ENCODE data around the gene CAPN9.
"Not testable (repeated sequence)": the region's sequence is repeated elsewhere in the genome, so short reads cannot be mapped to it uniquely, and the experiment has no call there.

Gene CAPN9

DNA sequence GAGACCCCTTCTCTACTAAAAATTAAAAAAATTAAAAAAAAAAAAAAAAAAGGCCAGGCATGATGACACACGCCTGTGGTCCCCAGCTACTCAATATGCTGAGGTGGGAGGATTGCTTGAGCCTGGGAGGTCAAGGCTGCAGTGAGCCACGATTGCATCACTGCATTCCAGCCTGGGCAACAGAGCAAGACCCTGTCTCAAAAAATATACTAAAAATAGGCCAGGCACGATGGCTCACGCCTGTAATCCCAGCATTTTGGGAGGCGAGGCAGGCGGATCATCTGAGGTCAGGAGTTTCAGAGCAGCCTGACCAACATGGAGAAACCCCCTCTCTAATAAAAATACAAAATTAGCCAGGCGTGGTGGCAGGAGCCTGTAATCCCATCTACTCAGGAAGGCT is 98.0 kb downstream of the CAPN9 start:
- not testable (repeated sequence) for H3K4me3 ChIP-seq (ENCODE audit: low read length); H3K4me1 ChIP-seq (ENCODE audit: control insufficient read depth, insufficient read depth, low read length); H3K36me3 ChIP-seq (ENCODE audit: control insufficient read depth, insufficient read depth, low read length); H3K9me3 ChIP-seq (ENCODE audit: control insufficient read depth, low read length); H3K9ac ChIP-seq (ENCODE audit: low read length); H3K27me3 ChIP-seq (ENCODE audit: control insufficient read depth, insufficient read depth, low read length)

- H3K4me1 ChIP-seq (ENCODE audit: control insufficient read depth, insufficient read depth, low read length): peaks cover 11% of the 10 kb centered on the region
- H3K27me3 ChIP-seq (ENCODE audit: control insufficient read depth, insufficient read depth, low read length): no peaks in the 10 kb centered on the region
- no peak overlapping the region for H3K4me3 ChIP-seq (ENCODE audit: low read length)
- H3K9ac ChIP-seq (ENCODE audit: low read length): no peak overlapping the region
- H3K36me3 ChIP-seq (ENCODE audit: control insufficient read depth, insufficient read depth, low read length): no peaks in the 10 kb centered on the region
- H3K9me3 ChIP-seq (ENCODE audit: control insufficient read depth, low read length): no peaks in the 10 kb centered on the region
Observed at GRCh38 chr1:230848235-230848634, 101.0 kb downstream of the CAPN9 start.

GRCh38 chr1:230849451-230850224 is 102.5 kb downstream of the CAPN9 start:
- H3K4me1 ChIP-seq (ENCODE audit: control insufficient read depth, insufficient read depth, low read length): peaks cover 11% of the 10 kb centered on the region
- H3K9me3 ChIP-seq (ENCODE audit: control insufficient read depth, low read length): no peaks in the 10 kb centered on the region
- no peak overlapping the region for H3K9ac ChIP-seq (ENCODE audit: low read length)
- H3K27me3 ChIP-seq (ENCODE audit: control insufficient read depth, insufficient read depth, low read length): no peaks in the 10 kb centered on the region
- H3K36me3 ChIP-seq (ENCODE audit: control insufficient read depth, insufficient read depth, low read length): no peaks in the 10 kb centered on the region
- no peak overlapping the region for H3K4me3 ChIP-seq (ENCODE audit: low read length)

DNA sequence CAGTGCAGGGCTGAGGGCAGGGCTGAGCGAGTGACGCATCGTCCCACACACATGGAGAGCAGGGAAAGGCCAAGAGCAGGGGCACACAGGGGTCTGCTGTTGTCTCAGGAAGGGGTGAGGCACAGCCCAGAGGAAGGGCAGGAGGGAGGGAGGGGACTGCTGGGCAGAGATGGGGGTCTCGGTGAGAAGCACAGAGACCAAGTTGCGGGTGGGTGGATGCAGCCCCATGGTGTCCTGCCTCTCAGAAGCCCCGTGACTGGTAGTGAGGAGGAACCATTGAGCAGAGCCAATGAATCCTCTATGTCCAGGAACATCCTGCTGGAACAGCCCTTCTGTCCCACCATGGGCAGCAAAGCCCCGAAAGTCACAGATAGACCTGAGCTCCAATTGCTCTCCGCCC is 103.4 kb downstream of the CAPN9 start:
- H3K4me3 ChIP-seq (ENCODE audit: low read length): no peak overlapping the region
- H3K9me3 ChIP-seq (ENCODE audit: control insufficient read depth, low read length): no peaks in the 10 kb centered on the region
- no peak overlapping the region for H3K9ac ChIP-seq (ENCODE audit: low read length)
- no peaks in the 10 kb centered on the region for H3K27me3 ChIP-seq (ENCODE audit: control insufficient read depth, insufficient read depth, low read length)
- H3K36me3 ChIP-seq (ENCODE audit: control insufficient read depth, insufficient read depth, low read length): no peaks in the 10 kb centered on the region
- peaks cover 11% of the 10 kb centered on the region for H3K4me1 ChIP-seq (ENCODE audit: control insufficient read depth, insufficient read depth, low read length)

DNA sequence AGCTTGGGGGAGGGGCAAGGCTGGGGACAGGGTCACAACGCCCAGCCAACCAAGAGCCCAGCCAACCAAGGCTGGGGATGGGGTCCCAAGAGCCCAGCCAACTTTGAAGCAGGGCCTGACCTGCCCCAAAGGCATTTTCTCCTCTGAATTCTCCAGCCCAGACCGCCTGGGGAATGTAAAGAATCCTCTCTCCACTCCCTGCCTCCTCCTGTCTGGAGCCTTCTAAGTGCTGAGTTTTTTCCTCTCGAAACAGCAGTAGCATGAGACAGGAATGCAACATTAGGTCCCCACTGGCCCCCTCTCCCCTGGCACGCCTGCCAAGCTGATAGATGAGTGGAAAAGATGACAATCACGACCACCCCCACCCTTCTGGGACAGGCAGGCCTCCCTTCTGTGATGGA is 104.1 kb downstream of the CAPN9 start:
- Histone ChIP-seq H3K9ac (ENCODE audit: low read length) (no peak overlapping the region), H3K36me3 (ENCODE audit: control insufficient read depth, insufficient read depth, low read length) (no peaks in the 10 kb centered on the region), H3K27me3 (ENCODE audit: control insufficient read depth, insufficient read depth, low read length) (no peaks in the 10 kb centered on the region), H3K4me3 (ENCODE audit: low read length) (no peak overlapping the region), H3K4me1 (ENCODE audit: control insufficient read depth, insufficient read depth, low read length) (peaks cover 11% of the 10 kb centered on the region), H3K9me3 (ENCODE audit: control insufficient read depth, low read length) (no peaks in the 10 kb centered on the region)
